ENCODE data around the gene GPM6B.

GRCh38 chrX:13808865-13809264 is 8.0 kb downstream of the GPM6B start:
- TF ChIP-seq POLR2A (IDR thresholded peaks at IDR 0.05; ENCODE audit: low read length) = no peak
- no peak for TF ChIP-seq GATA1 (IDR thresholded peaks at IDR 0.05; ENCODE audit: low read depth, low read length)
